HG03354 (cell line): ENCODE measurements around the gene TMEM45A.
"Not testable (repeated sequence)": the region's sequence is repeated elsewhere in the genome, so short reads cannot be mapped to it uniquely, and the experiment has no call there.

Experiments
- ATAC-seq: cut with Tn5 transposase; IDR thresholded peaks from one replicate; pipeline ENCODE4 v1.9.1; 2021; ENCODE audit warnings: mild to moderate bottlenecking; ENCODE audit not compliant: unreplicated experiment, poor library complexity, severe bottlenecking

The TMEM45A gene, protein sequence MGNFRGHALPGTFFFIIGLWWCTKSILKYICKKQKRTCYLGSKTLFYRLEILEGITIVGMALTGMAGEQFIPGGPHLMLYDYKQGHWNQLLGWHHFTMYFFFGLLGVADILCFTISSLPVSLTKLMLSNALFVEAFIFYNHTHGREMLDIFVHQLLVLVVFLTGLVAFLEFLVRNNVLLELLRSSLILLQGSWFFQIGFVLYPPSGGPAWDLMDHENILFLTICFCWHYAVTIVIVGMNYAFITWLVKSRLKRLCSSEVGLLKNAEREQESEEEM

DNA sequence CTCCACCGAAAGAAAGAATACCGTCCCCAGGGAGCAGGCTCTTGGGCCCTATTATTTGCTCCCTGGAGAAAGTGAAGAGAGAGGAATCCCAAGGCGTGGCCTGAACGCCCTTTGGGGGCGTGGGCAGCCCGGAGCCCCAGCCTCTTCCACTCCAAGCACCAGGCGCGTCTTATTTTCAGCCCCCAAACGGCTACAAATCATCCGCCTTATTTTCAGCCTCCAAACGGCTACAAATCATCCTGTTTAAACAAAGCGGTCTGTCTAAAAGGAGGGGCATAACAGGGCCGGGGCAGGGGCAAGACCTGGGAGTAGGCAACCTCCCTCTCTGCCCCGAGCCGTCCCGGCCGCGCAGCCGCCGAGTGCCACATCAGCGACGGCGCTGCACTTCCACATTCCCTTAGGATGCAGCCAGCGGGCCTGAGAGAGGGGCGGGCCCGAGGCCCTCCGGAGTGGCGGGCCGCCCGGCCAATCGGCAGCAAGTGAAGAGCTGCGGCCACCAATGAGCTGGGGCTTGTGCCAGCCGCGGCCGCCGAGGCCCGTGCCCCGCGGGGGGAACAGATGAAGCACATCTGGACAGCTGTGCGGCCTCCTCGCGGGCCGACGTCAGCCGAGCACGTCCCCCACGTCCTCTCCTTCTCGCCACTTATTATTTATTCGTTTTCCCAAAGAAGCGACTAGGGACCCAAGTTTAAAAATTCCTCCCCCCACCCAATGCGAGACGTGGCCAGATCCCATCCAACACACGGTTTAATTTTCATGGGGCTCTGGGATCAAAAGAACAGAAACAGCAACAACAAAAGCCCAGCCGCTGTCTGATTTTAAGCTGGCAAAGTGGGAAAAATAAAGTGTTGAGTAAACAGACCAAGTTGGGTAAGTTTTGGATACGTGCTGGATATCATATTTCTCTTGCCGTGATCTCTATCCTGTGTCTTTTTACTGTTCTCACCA lies at the start of gene TMEM45A:
TSS of gene TMEM45A (plus strand) at position 561 of the 948 bp plus-strand sequence. CDS start 62,593 bp downstream, outside the sequence.
- ATAC-seq = peak; percentile 97

DNA sequence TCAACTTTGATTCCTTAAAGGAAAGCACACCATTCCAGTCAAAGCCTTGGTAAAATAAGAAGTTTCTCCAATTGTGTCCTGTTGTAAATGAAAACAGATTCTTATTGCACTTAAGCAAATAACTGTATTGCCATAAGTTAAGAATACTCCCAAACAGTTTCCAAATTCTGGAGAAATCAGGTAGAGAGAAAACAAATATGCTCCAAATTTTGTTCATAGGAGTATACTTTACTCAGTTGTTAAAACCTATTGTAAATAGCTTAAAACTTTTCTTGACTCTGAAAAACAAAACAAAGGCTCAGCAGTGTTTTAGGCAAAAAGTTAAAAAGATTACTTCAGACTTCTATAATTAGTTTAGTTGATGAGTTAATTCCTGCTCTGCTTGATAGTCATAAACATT lies 48.7 kb upstream of the TMEM45A start:
- no peak for ATAC-seq

DNA sequence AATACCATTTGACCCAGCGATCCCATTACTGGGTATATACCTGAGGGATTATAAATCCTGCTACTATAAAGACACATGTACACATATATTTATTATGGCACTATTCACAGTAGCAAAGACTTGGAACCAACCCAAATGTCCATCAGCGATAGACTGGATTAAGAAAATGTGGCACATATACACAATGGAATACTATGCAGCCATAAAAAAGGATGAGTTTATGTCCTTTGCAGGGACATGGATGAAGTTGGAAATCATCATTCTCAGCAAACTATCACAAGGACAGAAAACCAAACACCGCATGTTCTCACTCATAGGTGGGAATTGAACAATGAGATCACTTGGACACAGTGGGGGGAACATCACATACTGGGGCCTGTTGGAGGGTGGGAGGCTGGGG lies 45.4 kb upstream of the TMEM45A start:
- ATAC-seq = not testable (repeated sequence)

DNA sequence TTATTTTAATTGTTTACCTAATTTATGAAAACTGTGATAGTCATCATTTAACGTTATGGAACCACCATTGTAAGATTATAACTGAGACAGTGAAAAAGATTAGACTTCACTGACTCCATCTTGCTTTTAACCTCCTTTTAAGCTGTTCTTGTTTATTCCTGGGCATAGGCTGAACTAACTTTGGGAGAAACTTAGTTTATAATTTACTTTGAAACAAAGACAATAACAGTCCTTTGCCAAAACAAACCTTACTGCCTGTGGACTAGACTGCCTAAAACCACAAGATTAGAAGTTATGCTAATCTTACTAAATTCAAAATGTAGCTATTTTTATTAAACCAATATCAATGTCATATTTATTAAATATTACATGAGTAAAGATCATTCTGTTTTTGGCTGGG lies 44.3 kb upstream of the TMEM45A start:
- ATAC-seq = no peak

DNA sequence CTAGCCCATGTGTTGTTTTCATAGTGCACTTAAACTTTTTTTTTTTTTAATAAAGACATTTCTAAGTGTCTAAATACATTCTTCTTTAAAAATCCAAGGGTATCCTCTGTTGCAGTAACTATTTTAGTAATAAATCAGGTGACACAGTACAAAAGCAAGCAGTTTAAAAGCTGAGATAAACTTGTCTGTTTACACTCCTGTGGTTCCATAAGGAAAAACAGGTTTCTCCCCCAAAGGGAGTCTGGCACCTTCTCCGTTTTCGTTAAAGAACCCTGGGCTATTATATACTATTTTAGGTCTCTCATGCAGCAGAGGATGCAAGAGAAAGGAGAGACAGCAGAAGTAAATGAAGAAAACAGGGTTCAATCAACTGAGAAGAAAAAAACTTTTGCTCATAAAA lies 43.2 kb upstream of the TMEM45A start:
- no peak for ATAC-seq

DNA sequence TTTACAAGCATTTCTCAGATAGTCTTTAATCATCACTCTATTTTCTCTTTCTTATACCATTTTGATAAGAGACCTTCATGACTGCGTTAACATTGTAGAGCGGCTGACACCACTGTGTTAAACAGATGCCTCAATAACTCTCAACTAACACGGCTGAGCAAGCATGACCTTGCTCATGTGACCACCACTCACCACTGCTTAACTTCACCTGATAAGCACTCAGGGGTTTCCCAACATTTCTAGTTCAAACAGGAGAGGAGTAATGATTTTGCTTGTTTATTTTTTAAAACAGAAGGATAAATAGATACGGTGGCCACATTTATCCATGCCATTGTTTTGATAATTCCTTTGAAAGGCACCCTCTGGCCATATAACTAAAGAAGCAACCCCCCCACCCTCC lies 37.7 kb upstream of the TMEM45A start:
- no peak for ATAC-seq

DNA sequence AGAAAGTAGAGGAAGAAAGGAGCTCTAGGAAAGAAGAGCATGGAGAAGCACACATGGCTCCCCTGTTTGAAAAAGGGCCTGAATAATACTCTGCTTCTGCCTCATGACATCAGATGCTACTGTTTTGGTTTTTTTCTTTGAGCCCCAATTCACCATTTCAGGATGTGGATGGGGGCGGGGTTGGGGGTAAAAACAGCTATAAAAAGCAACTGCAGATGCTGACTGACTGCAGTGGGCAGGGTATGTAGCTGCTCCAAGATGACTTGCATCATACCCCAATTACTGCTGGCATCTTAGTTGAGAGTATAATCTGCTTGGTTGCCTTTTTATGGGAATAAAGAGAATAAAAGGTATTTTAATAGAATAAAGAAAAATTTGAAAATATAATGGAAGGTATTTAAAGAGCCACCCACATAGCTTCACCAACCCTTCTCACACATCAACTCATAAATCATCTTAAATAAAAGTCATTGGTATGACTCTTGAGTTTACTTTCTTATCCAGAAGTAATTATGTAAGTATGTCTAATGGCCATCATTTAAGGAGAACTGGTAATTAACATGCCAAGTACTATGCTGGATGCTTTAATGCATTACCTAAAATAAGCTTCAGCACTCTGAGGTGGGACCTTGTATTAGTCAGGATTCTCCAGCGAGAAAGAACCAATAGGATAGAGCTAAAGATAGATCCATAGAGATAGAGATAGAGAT lies 36.4 kb upstream of the TMEM45A start:
- no peak for ATAC-seq

DNA sequence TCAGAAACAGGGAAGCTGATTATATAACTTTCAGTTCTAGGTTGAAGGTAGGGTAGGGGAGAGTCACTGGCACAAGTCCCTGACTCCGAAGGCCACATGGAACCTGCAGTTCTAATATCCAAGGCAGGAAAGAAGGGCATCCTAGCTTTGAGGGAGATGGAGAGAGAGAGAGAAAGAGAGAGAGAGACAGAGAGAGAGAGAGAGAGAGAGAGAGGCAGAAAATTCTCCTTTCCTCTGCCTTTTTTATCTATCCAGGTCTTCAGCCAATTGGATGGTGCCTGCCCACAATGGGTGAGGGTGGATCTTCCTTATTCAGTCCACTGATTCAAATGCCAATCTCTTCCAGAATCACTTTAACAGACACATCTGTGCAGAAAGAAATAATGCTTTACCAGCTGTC lies 35.7 kb upstream of the TMEM45A start:
- no peak for ATAC-seq

DNA sequence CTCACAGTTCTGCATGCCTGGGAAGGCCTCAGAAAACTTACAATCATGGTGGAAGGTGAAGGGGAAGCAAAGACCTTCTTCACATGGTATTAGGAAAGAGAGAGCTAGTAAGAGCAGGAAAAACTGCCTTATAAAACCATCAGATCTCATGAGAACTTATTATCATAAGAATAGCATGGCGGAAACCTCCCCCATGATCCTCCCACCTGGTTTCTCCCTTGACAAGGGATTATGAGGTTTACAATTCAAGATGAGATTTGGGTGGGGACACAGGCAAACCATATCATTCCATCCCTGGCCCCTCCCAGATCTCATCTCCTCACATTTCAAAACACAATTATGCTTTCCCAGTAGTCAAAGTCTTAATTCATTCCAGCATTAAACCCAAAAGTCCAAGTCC lies 34.6 kb upstream of the TMEM45A start:
- no peak for ATAC-seq

DNA sequence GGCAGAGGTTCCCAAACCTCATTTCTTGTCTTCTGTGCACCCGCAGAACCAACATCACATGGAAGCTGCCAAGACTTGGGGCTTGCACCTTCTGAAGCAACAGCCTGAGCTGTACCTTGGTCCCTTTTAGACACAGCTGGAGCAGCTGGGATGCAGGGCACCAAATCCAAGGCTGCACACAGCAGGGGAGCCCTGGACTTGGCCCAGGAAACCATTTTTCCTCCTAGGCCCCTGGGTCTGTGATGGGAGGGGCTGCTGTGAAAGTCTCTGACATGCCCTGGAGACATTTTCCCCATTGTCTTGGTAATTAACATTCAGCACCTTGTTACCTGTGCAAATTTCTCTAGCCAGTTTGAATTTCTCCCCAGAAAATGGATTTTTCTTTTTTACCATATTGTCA lies 33.6 kb upstream of the TMEM45A start:
- no peak for ATAC-seq

DNA sequence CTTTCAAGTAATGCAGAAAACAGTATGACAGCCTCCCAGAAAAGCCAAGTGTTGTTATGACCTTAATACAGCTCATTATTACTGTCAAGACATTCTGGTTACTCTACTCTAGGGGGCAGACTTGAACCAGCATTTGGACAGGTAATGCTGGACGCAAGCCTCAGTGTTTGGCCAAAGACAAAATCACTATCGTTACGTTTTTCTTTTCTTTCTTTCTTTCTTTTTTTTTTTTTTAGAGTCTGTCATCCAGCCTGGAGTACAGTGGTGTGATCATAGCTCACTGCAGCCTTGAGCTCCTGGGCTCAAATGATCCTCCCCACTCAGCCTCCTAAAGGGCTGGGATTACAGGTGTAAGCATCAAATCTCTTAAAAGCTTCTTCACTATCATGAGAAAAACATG lies 29.4 kb upstream of the TMEM45A start:
- ATAC-seq = peak; percentile 89

DNA sequence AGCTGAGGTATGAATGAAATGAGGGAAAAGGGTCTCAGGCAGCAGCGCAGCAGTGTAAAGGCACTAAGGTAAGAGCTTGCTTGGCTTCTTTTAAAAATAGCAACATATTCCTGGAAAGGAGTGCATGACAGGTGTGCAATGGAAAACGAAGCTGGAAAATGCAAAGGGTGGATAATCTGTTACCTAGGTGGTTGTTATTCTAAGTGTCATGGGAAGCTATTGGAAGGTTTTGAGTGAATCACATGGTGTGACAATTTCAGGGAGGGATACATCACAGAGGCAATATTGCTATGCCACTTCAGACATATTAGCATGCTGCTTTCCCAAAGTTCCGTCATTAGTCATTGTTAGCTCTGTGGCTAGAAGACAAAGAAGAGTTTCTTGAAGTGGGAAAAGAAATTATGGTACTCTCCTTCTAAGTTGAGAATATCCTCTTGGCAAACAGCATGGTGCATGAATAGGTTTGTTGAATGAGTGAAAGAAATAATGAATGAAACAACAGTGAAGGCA lies 28.7 kb upstream of the TMEM45A start:
- no peak for ATAC-seq

DNA sequence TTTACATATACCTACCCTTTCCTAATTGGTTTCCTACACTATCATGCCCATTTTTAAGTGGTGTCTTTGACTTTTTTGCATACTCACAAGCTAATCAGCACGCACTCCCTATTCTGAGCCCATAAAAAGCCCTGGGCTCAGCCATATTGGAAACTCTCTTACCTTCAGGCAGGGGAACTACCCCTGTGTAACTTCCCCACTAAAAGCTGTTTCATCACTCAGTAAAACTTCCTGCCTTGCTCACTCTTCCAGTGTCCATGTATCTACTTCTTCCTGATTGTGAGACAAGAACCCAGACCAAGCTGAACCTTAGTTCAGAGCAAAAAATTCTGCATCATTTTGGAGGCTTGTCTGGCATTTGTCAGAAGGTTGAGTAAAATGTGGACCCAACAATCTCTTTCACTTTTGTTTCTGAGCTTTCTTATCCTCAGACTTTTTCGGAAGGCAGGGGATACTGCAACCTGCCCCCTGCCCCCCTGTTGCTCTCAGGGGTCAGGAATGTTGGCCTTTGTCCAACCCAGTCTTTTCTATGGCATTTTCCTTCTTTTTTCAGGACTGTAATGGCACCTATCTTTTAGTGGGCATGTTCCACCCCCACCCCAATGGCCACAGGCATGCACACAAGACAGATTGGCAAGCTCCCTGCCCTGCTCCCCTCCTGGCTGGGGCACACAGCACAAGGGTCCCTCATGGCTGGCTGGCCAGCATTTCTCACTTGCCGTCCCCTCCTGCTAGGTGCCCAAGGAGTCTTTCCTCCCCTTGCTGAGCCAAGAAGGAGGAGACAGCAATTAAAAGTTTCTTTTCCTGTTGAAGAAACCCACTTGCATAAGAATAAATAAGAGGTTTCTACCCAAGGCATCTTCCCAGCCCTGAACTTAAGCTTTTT lies 26.3 kb upstream of the TMEM45A start:
- ATAC-seq = peak; percentile 51

DNA sequence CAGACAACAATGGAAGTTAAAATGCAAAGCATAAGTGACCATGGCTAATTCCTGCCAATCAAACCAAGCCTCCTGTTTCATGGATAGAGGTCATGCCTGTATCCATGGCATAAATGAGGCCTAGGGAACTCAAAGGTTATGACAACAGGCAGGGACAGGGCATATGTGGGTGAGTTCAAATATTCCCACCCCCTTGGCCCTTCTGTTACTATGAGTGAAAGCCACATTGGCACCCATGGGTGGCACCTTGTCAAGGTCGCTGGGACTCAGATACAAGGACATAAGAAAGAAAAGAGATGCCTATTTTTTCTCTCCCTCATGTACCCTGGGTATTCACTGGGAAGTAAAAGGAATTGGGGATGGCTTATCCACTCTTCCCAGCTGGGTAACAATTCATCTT lies 25.3 kb upstream of the TMEM45A start:
- no peak for ATAC-seq

DNA sequence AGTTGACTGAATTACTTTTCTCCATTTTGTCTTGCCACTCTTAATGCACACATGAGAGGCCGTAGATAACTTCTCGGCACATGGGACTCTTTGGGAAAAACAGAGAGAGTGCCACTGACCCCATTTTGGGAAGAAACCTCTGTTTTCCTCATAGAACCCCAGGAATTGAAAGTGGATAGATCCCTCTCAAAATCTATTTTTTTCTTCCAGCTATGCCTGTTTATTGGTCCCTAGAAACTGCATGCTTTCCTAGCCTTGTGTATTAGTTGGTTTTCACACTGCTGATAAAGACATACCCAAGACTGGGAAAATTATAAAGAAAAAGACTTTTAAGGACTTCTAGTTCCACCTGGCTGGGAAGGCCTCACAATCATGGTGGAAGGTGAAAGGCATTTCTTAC lies 23.7 kb upstream of the TMEM45A start:
- ATAC-seq = no peak

DNA sequence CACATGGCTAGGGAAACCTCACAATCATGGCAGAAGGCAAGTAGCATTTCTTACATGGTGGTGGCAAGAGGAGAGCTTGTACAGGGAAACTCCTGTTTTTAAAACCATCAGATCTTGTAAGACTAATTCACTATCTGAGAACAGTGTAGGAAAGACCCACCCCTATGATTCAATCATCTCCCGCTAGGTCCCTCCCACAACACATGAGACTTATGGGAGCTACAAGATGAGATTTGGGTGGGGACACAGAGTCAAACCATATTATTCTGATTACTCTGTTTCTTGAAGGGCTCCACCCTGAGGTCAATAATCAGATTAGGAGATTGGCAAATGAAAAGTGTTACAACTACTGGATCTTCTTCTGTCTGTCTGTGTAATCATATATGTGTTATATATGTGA lies 21.5 kb upstream of the TMEM45A start:
- ATAC-seq = no peak

DNA sequence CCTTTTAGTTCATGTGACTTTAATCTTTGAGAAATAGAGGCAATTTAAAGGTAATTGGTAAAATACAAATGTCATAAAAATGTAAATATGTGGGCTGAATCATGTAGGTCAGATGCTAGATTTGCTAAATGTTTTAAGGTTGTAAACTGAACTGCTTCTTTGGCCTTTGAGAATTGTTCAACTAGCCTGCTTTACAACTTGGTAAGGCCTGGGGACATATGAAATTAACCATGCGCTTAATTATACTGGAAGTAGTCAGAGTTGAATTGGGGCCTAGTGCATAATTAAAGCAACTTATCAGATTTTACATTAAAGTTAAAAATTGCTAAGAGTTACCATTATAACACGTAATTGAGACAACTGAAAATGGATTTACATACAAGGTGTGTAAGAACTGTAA lies 21.0 kb upstream of the TMEM45A start:
- no peak for ATAC-seq

DNA sequence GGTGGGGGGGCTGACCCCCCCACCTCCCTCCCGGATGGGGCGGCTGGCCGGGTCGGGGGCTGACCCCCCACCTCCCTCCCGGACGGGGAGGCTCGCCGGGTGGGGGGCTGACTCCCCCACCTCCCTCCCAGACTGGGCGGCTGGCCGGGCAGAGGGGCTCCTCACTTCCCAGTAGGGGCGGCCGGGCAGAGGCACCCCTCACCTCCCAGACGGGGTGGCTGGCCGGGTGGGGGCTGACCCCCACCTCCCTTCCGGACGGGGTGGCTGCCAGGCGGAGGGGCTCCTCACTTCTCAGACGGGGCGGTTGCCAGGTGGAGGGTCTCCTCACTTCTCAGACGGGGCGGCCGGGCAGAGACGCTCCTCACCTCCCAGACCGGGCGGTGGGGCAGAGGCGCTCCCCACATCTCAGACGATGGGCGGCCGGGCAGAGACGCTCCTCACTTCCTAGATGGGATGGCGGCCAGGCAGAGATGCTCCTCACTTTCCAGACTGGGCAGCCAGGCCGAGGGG lies 14.5 kb upstream of the TMEM45A start:
- ATAC-seq = not testable (repeated sequence)

DNA sequence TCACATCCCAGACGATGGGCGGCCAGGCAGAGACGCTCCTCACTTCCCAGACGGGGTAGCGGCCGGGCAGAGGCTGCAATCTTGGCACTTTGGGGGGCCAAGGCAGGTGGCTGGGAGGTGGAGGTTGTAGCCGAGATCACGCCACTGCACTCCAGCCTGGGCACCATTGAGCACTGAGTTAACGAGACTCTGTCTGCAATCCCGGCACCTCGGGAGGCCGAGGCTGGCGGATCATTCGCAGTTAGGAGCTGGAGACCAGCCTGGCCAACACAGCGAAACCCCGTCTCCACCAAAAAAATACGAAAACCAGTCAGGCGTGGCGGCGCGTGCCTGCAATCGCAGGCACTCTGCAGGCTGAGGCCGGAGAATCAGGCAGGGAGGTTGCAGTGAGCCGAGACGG lies 13.9 kb upstream of the TMEM45A start:
- ATAC-seq = not testable (repeated sequence)
